HG02884 (cell line): ENCODE data around the gene CAMKV.

Source experiments
- ATAC-seq: cut with Tn5 transposase; IDR thresholded peaks from one replicate; pipeline ENCODE4 v1.9.1; 2021; ENCODE audit warnings: mild to moderate bottlenecking, moderate library complexity; ENCODE audit not compliant: unreplicated experiment

CAMKV gene

DNA sequence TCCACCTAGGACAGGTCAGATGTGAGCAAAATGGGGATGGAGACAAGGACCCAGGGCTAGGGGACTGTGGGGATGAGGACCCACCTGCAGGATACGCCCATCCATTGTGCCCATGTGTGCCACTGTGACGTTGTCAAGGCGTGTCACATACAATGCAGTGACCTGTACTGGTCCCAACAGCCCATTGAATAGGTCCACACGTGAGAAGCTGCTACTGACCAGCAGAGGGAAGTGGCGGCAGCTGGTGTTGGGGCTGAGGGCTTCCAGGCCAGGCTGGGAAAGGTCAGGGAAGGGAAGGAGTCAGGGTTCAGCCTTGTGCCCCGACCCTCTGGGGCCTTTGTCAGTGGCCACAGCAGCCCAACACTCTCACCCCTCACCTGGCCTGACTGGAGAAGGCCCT, 29.3 kb upstream of the CAMKV start:
- ATAC-seq, result no peak

DNA sequence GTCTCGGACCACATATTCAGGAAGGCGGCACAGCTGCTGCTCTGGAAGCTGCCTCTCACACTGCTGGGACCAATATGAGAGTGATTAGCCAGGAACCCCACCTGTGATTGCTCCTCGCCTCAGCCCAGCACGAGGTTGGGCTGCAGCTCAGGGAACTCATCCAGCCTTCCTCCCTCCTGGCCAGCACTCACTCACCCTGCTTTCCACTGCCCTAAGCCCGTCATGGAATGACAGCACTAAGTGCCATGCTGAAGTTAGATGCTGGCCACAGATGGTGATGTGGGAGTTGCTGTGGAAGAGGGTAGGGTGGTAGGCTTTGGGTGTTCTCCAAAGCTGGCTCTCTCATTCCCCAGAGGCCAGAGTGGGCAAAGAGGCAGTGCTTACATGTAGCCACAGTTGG, 26.6 kb upstream of the CAMKV start:
- no peak for ATAC-seq

DNA sequence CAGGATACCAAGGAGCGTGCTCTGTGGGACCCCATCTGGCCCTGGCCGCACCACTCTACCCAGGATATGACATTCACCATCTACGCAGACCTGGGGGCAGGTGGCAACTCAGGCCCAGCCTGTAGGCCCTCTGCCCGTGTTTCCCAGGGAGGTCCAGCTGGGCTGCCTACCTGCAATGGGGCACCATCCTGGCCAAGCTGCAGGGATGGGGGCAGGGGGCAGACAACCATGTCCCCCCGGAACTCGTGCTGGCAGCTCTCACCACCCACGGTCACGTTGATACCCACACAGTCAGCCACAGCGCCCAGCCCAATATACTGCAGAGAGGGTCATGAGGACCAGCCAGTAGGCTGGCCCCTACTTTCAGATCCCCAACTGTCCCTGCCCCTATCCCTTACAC, 26.1 kb upstream of the CAMKV start:
- no peak for ATAC-seq

DNA sequence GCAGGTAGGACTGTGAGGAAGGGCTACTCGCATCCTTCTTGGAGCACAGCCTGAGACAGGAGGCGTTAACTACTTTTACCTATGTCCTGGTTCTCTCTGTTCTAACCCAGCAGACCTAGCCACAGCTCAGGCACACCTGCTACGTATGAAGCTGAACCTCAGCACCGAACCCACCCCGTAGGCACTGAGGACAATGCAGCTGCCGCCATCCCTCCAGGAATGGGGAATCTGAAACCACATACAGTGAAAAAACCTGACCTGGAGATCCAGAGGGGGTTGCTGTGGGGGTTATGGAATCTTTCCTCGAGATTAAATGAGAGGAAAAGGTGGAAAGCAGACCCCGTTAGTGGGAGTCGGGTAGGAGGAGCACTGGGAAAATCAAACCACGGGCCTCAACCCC, 19.6 kb upstream of the CAMKV start:
- no peak for ATAC-seq

DNA sequence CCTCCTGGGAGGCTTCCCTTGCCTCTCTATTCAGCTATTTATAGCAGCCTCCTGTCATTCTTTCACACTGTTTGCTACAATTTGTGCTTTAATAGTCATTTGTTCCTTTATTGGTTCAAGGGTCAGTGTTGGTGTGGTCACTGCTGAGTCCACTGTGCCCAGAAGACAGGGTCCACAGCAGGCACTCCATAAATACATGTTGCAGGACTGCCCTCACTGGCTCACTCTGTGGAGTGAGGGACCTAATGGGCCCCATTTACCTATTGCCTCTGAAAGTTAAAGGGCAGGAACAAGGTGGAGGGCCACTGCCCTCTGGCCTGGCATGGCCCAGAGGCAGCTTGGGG, 17.2 kb upstream of the CAMKV start:
- ATAC-seq, result no peak

DNA sequence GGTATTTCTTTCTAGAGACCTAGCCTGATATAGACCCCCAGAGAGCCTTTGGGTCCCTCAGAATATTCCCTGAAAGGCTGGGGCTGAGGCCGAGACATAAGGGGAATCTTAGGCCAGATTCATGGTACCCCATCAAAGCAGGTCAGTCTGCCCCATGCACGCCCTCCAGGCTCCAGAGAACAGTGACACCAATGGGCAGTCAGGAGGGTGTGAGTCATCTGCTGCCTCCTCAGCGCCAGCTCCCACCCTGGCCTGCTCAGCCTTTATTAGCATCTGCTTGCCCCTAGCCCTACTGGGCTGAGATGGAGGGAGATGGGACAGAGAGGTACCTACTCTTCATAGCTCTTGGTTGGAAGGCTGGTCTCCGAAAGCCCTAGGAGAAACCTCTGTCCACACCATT, 14.3 kb upstream of the CAMKV start:
- ATAC-seq, result no peak

DNA sequence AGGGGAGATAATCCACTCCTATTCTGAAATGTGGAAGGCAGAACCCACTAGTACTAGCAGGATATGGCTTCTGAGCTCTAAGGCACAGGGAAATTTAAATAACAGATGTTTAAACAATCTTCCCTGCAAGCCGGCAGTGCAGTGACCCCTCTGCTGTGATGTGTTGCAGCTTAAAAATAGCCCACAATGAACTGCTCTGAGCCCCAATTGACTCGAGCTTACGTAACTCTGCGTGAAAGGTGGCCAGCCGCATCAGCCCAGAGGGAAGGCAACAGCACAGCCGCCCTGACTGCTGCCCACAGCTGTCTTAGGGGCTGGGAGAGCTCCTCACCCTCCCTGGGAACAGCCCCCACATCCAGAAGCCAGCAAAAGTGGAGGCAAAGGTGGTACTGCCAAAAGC, 12.5 kb upstream of the CAMKV start:
- ATAC-seq, result no peak

DNA sequence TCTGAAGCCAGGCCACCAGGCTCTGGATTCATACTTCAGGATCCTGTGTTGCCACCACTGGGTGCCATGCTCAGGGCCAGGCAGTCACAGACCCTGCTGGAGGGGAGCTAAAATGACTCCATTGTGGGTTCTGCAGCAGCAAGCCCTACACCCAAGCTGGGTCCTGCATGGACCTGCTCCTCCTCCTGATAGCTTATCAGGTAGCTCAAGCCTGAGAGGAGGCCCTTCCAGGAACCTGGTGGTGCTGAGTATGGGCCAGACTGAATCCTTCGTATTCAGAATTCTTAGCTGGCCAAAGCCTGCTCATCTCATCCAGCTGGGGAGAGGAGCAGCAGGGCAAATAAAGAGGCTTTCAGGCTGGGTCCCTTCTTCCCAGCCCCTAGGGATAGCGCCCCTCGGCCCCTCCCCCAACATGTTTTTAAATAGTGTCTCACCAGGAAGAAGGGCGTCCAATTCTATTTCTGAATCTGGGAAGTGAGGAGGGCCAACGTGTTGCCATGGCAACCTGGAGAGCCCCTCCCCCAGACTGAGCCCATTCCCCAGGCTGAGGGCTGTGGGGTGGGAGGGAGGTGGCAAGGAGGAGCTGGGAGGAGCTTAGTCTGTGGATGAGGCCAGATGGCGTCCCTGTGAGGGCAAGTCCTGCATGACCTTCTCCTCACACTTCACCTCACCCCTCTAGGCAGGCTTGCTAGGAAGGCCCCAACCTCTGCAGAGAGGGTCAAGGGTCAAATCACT, 11.0 kb upstream of the CAMKV start:
- no peak for ATAC-seq

DNA sequence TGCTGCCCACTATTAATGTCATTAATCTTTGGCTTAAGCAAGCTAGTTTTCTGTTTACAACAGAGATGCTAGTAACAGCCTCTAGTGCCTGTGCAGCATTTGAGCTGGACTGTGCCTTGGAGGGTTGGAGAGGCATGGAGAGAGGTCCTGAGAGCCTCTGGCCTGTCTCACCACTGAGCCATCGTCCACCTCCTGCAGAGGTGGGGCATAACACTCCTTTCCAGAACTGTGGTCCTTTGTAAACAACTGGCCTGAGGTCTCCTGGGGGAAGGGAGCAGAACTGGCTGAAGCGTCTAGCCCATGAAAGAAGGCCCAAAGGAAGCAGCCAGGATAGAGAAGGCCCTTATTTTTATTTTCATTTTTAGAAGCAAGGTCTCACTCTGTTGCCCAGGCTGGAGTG, 10.0 kb upstream of the CAMKV start:
- ATAC-seq, result no peak

DNA sequence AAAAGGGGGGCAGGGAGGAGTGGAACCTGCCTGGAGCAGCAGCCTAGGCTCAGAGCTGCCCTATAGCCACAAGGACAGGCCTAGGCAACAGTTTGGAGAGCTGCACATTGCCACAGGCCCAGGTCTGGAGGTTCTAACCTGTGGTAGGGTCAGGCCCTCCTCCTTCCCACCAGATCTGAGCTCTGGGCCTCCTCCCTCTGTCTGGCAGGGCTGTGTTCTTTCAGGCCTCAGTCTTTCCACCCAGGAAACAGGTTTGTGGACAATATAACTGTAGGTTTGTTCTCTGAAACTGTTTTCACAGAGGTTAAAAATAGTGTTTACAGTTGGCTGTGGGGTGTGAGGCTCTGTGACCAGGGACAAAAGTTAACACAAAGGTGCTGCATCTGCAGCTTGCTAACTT, 9.0 kb upstream of the CAMKV start:
- no peak for ATAC-seq

DNA sequence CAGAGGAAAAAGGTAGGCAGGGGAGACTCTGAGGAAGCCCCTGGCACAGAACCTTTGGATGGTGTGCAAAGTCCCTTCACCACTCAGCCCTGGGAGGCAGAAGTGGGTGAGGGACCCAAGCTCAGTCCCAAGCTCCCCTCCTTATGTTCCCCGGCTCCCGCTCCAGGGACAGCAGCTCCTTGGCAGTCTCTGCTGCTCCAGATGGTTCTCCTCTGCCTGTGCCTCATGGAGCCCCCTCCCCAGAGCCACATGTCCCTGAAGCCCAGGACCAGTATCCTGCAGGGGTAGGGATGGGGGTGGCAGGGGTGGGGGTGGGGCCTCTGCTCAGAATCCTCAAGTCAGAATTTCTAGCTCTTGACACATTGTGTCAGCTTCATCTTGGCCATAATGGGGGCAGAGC, 8.0 kb upstream of the CAMKV start:
- ATAC-seq, result no peak

DNA sequence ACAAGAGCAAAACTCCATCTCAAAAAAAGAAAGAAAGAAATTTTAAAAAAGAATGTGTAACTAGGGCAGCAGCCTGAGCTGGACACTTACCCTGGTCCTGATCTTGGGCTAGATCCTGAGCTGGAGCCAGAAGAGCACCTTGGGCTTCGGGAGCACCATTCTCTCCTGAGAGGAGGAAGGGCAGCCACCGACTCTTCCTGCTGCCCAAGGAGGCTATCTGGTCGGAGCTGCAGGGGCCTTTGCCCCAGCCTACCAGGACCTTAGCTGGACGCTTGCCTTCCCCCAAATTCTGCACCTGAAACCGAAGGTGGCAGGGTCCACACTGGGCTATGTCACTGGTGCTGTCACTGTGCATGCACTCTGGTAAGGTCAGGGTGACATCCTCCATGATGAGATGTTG, 6.9 kb upstream of the CAMKV start:
- ATAC-seq, result no peak

DNA sequence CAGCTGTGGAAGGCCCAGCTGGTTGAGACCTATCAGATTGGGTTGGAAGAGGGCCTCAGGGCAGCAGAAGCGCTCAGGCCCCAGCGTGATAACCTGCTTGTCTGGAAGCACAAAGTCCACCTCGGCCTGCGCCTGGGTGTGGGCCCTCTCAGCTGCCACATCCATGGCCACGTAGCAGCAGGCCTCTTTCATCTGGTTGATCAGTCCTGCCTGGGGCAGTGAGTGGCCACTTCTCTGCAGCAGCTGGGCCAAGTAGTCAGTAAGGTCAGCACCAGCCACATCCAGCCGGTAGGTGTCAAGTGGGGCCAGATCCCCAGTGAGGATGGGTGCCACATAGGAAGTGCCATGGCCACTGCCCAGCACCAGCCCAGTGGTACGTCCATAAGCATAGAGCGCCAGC, 3.9 kb upstream of the CAMKV start:
- no peak for ATAC-seq

DNA sequence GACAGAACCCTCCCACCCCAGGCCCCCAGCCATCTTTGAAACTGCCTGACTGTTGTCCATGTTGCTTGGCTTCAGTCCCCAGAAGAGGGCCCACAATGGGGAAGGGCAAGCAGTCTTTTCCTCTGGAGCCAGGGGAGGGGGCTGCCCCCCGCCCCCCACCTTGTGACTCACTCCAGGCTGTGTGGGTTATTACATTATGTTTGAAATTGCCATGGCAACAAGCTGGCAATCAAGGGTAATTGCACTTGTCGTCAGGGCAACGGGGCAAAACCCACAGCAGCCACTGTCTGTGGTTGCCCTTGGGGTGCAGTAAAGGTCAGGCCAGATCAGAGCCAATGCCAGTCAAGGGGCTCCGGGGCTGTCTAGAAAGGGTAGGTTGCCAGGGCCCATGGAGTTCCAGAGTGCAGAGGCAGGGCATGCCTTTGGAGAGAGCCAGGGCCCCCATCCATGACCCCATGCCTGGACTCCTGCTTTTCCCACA, 3.1 kb upstream of the CAMKV start:
- ATAC-seq, result no peak

DNA sequence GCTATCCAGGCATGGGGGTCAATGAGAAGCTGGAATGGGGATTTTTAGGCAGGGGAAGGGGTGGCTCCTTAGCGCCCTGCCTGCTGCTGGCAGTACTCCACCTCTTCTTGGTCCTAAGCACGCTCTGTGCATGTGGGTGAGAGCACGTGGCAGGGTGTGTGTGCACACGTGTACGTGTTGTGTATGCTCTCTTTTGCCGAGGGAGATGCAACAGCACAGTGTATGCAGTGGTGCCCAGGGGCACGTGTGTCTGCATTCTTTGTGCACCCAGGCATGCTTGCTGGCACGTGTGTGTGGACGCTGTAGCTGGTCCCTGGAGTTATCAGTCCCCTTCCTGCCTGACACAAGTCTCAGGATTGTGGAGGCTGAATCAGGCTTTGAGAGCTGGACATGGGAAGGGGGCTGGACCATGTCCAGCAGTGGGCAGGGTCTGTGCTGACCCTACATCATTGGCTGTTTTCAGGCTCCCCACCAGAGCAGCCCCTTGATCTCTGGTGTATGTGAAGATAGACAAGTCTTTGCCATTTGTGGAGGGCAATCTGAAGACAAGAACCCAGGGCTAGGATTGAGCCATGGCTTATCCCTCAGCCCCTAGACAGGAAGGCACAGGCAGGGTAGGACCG, 1.9 kb upstream of the CAMKV start:
- ATAC-seq, result no peak

DNA sequence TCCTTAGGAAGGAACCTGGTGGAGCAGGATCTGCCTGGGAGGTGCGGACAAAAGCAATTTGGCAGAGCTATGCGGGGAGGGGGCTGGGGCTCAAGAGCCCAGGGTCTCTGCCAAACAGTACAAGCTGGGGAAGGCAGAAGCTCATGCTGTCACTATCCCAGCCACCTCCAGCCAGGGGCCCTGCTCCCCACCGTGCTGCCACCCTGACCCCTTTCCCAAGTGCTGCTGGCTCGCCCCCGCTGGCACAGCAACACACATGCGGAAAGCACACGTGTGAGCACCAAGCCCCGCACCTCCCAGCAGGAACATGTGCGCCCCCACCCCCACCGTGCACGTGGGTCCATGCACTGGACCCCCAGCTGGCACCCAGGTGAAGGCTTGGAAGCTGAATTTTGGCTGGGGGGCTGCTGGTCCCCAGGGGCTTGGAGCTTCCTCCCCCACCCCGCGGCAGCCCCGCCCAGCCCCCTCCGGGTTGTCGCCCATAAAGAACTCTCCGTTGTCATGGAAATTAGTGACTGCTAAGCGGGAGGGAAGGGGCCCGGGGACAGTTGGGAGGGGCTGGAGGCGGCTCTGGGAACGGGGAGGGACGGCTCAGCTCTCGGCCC, 742 bp downstream of the CAMKV start:
- no peak for ATAC-seq

DNA sequence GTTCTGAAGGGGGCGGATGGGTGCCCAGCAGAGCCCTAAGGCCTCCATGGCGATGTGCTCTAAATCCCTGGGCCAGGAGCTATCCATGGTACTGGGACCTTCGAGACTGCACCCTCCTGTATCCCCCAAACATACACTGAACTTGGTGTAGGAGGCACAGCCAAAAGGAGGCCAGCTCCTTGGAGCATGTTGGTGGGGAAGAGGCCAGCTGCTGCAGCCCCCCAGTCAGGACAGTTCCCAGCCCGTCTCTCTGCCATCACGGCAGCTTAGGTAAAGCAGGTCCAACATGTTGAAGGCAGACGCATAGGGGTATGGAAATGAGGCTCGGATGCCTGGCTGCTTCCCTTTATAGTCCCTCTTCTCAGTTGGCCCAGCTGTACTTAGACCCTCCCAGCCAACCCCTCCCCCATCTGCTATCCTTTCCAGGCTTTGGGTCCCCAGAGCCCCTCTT, 1.8 kb downstream of the CAMKV start:
- ATAC-seq, result no peak

DNA sequence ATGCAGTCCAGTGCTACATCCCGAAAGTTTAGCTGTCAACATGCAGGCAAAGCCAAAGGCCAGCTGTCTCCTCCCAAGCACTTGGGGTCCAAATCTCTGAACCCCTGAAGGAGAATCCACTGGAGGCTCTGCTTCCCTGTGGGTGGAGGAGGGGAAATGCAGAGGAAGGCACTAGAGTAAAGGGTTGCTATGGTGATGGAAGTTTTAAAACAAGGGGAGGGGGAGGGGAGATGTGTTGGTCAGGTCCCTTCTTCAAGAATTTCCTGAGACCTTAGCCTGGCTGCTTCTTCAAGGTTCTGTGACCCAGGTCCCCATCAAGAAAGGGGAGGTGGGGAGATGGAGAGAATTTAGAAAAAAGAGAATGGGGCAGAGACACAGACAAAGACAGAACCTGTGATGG, 2.3 kb downstream of the CAMKV start:
- ATAC-seq, result no peak

DNA sequence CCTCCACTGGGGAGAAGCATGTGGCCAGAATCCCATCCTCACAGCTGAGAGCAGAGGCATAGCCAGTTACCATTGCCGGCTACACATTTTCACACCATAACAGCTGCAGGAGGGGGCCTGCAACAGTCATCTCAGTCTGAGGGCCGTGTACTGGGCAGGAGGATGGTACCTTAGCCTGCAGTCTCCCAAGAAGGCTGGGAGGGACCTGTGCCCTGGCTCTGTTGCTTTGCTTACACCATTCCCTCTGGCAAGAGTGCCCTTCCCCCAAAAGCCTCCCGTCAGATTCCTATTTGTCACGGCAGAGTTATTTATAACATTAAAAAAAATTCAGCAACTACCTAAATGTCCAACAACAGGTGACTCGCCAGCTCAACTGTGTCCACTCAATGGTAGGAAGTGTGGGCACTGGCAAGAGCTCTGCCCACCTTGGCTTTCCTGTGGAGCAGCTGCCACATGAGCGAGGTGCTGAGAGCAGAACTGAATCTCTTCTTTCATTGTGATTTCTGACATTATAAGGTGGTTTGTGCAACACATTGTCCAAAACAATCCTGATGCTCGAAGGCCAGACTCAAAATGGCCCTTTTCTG, 4.4 kb downstream of the CAMKV start:
- no peak for ATAC-seq

DNA sequence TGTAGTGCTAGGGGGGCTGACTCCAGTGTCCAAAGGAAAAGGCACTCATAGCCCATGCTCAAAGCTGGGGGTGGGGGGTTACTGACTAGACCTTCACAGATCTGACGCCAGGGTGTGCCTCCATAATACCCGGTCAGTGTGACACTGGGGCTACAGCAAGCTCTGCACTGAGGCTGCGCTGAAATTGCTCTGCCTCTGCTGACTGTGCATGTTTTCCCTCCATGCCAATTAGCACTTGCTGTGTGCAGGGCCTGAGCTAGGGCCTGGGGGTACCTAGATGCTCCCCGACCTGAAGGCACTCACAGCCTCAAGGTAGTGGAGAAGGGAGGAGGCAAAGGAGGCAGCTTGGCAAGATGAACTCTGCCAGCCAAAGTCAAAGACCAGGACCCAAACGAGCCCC, 5.2 kb downstream of the CAMKV start:
- no peak for ATAC-seq

DNA sequence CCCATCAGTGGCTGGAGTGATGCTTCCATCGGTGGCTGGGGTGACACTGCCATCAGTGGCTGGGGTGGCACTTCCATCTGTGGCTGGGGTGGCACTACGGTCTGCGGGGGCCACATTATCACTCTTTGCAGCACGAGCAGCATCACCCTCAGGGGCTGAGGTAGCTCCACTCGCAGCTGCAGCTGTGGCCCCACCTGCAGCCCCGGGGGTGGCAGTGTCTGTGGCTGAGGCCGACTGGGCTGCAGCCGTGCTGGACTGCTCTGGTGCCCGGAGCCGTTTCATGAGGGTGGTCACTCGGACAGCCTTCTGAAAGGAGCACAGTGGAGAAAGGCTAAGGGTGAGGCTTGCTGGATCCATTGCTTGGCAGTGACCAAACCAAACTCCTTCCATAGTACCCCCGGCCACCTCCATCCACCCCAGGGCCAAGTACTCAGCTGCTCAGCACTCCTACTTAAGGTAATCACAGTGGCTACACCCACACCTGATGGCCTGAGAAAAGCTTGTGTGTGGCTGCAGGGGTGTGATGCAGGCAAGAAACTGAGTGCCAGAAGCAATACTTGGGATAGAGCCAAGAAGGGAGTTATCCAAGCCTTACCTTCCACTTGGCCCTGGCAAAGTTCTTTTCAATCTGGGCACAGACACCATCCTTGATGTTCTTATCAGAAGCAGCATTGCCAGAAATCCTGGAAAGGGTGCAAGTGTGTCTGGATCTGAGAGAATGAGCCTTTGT, 10.0 kb downstream of the CAMKV start:
- no peak for ATAC-seq
